ENCODE results near the gene OBSL1. TPM values are rescaled to one million over a fixed set of nuclear protein-coding genes. Genes with fewer than 3 reads are reported as not detected.

OBSL1 gene
- total and polyA plus RNA-seq, 9 donors: 53.2 to 740 (median 468) TPM

DNA sequence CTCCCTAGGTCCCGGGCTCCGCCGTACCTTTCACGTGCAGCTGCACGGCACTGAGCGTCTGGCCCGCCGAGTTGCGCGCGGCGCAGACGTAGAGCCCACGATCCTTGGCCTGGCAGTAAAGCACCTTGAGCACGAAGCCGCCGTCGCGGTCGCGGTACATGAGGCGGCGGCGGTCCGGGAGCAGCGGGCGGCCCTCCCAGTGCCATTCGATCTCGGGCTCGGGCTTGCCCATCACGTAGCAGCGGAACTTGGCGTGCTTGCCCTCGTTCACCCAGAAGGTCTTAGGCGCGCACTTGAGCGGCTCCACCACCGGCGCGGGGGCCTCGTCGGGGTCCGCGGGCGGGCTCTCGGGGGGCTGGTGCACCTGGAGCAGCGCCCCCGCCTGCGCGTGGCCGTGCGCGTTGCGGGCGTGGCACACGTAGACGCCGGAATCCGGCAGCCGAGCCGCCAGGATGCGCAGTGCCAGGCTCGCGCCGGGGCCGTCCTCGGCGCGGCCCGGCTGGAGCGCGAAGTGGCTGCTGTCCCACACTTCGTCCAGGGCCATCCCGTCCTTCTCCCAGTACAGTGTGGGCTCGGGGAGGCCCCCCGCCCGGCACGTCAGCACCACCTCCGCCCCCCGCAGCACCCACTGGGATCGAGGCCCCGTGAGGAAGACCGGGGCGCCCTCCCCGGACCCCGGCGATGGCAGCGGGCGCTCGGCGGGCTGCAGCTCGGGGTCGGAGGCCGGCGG lies 980 bp downstream of the OBSL1 start:
- TF ChIP-seq, protein P1, sequence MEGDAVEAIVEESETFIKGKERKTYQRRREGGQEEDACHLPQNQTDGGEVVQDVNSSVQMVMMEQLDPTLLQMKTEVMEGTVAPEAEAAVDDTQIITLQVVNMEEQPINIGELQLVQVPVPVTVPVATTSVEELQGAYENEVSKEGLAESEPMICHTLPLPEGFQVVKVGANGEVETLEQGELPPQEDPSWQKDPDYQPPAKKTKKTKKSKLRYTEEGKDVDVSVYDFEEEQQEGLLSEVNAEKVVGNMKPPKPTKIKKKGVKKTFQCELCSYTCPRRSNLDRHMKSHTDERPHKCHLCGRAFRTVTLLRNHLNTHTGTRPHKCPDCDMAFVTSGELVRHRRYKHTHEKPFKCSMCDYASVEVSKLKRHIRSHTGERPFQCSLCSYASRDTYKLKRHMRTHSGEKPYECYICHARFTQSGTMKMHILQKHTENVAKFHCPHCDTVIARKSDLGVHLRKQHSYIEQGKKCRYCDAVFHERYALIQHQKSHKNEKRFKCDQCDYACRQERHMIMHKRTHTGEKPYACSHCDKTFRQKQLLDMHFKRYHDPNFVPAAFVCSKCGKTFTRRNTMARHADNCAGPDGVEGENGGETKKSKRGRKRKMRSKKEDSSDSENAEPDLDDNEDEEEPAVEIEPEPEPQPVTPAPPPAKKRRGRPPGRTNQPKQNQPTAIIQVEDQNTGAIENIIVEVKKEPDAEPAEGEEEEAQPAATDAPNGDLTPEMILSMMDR (IDR thresholded peaks at IDR 0.05): no peak
- TF ChIP-seq EP300 (IDR thresholded peaks at IDR 0.05) (no peak), POLR2A (IDR thresholded peaks at IDR 0.05) (no peak)
- no peaks in the 10 kb centered on the region for H3K27me3 ChIP-seq
- H3K9me3 ChIP-seq: no peaks in the 10 kb centered on the region
- DNase-seq: peak in 4 of 5 donors; percentile 58 to 75 (median 64)
- H3K4me1 ChIP-seq (ENCODE audit: insufficient read depth): peaks cover 5% of the 10 kb centered on the region
- H3K4me3 ChIP-seq: peak overlapping the region; percentile 65
- intact Hi-C loops (cut with DNase I): loop anchor here in 2 of 4 donors (5.0 kb wide), 3 partner anchors 37 to 72 kb away; partner anchors contain the start of gene SLC4A3 (in 1 of the 2)
- WGBS, 3 donors: 3 to 11% (median 8%) methylated on average over 56 to 95 of the region's 95 CpGs
- no peaks in the 10 kb centered on the region for H3K36me3 ChIP-seq
- peak overlapping the region; percentile 95 to 97 for H3K27ac ChIP-seq

DNA sequence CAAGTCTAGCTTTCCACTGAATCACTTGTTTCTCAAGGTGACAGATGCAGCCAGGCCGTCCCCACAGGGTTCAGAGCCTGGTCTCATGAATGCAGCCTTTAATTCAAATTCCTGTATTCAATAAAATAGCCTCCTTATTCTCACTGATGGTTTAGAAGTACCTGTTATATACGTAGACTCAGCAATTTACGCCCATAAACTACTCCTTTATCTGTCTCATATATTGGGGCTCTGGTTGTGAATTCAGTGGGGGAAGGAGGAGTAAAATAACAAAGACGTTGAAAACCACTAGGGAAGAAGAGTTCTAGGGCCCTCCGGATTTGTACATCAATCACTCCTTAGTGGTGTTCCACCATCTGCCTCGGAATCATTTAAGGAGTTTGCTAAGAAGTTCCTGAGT lies 1.7 kb downstream of the OBSL1 start:
- Histone ChIP-seq H3K9me3 (no peaks in the 10 kb centered on the region), H3K4me1 (ENCODE audit: insufficient read depth) (peaks cover 5% of the 10 kb centered on the region), H3K27me3 (no peaks in the 10 kb centered on the region), H3K36me3 (no peaks in the 10 kb centered on the region), H3K27ac (peak overlapping the region; percentile 95 to 97), H3K4me3 (peak overlapping the region; percentile 65)
- TF ChIP-seq POLR2A (IDR thresholded peaks at IDR 0.05): no peak
- TF ChIP-seq, protein P1 (IDR thresholded peaks at IDR 0.05): no peak
- no peak for TF ChIP-seq EP300 (IDR thresholded peaks at IDR 0.05)
- intact Hi-C loops (cut with DNase I): loop anchor here in 2 of 4 donors (5.0 kb wide), 3 partner anchors 38 to 73 kb away; partner anchors contain the start of gene SLC4A3 (in 1 of the 2)
- 49 to 66% (median 54%) methylated on average over 6 of the region's 6 CpGs for WGBS, 3 donors
- no peak for DNase-seq

DNA sequence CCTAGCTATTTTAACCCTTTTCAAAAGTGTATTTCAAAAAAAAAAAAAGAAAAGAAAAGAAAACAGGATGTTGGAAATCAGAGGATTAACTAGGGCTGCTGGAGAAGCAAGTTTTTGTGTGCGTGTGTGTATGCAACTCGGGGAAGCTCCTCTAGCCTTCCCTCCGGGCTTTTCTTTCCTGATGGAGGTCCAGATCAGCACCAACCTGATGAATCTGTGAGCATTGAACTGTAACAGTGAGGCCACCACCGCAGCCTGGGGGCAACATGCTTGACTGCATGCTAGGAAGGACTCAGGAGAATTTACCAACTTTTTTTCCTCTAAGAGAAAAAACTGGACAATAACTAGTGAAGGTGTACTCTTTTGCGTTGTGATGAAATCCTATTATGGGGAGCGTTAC lies 2.3 kb downstream of the OBSL1 start:
- no peak overlapping the region for H3K4me3 ChIP-seq
- WGBS, 3 donors: 62 to 89% (median 75%) methylated on average over 6 of the region's 6 CpGs
- H3K27me3 ChIP-seq: no peaks in the 10 kb centered on the region
- no peaks in the 10 kb centered on the region for H3K36me3 ChIP-seq
- no peak for DNase-seq
- peaks cover 5% of the 10 kb centered on the region for H3K4me1 ChIP-seq (ENCODE audit: insufficient read depth)
- intact Hi-C loops (cut with DNase I): loop anchor here in 1 of 4 donors (5.0 kb wide), 1 partner anchor 73 kb away; no protein-coding TSS in a partner anchor
- TF ChIP-seq POLR2A (IDR thresholded peaks at IDR 0.05) (no peak), EP300 (IDR thresholded peaks at IDR 0.05) (no peak)
- TF ChIP-seq, protein P1 (IDR thresholded peaks at IDR 0.05): no peak
- peak overlapping the region; percentile 95 to 97 for H3K27ac ChIP-seq
- no peaks in the 10 kb centered on the region for H3K9me3 ChIP-seq

DNA sequence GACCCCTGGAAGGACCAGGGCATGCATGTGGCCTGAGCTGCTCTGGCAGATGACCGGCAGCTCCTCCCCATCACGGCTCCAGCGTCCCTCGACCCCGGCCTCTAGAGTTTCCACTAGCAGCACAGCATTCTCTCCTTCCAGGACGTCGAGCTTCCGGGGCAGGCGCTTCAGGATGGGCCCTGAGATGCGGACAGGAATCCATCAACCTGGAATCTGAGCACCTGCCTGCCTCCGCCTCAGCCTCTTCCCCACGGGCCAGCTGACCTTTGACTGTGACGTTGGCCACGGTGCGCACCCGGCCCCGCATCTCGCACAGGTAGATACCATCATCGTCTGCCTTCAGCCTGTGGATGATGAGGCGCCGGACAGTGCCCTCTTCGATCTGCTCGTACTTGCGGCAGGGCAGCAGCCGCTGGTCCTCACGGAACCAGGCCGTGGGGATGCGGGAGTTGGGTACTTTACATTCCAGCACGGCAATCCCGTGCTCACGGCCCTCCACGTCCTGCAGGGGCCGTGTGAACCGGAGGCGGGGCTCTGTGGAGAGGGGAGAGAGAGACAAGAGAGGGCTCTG lies 3.5 kb downstream of the OBSL1 start:
- no peaks in the 10 kb centered on the region for H3K36me3 ChIP-seq
- no peaks in the 10 kb centered on the region for H3K27me3 ChIP-seq
- no peaks in the 10 kb centered on the region for H3K9me3 ChIP-seq
- peak overlapping the region in 1 of 2 donors; percentile 97 for H3K27ac ChIP-seq
- intact Hi-C loops (cut with DNase I): loop anchor here in 1 of 4 donors (5.0 kb wide), 1 partner anchor 74 kb away; no protein-coding TSS in a partner anchor
- H3K4me1 ChIP-seq (ENCODE audit: insufficient read depth): peaks cover 5% of the 10 kb centered on the region
- no peak for TF ChIP-seq EP300 (IDR thresholded peaks at IDR 0.05)
- no peak for TF ChIP-seq POLR2A (IDR thresholded peaks at IDR 0.05)
- TF ChIP-seq, protein P1 (IDR thresholded peaks at IDR 0.05): no peak
- peak in 1 of 5 donors; percentile 60 for DNase-seq
- no peak overlapping the region for H3K4me3 ChIP-seq
- WGBS, 3 donors: 77 to 82% (median 81%) methylated on average over 35 of the region's 35 CpGs

Data from ovary (tissue), 9 donors.